Colonic mucosa (tissue), 4 donors: ENCODE measurements around the gene PLEKHG5. TPM values are rescaled to one million over a fixed set of nuclear protein-coding genes. Genes with fewer than 3 reads are reported as not detected.

Experiments used
- DNase-seq: peaks from one replicate; pipeline ENCODE4 v3.0.0-alpha.2; 2020
- H3K27ac ChIP-seq: fragments of 200-600 bp; one replicate; pipeline ENCODE4 v1.8.0; 2021
- H3K27me3 ChIP-seq: fragments of 200-600 bp; one replicate; pipeline ENCODE4 v1.8.0; 2021
- H3K36me3 ChIP-seq: fragments of 200-600 bp; one replicate; pipeline ENCODE4 v1.8.0; 2021
- H3K4me1 ChIP-seq: fragments of 200-600 bp; one replicate; pipeline ENCODE4 v1.8.0; 2021; ENCODE audit warnings: mild to moderate bottlenecking
- H3K4me3 ChIP-seq: fragments of 200-600 bp; one replicate; pipeline ENCODE4 v1.8.0; 2021
- H3K9ac ChIP-seq, 2 donors: one replicate each; pipeline ENCODE4 v1.7.0; 2013; ENCODE audit warnings: control low read depth in 2 of 2, low read depth in 2 of 2, low read length in 2 of 2
- H3K9me3 ChIP-seq: fragments of 200-600 bp; one replicate; pipeline ENCODE4 v1.8.0; 2021
- CTCF ChIP-seq: fragments of 200-600 bp; IDR thresholded peaks from one replicate; pipeline ENCODE4 v1.8.0; 2022; ENCODE audit warnings: antibody characterized with exemption, mild to moderate bottlenecking
- intact Hi-C: fragments of 100-400 bp; cut with DNase I; formaldehyde crosslinking; loops from one replicate; pipeline ENCODE4 v1.14.1; 2022
- total RNA-seq, 2 donors: library from RNA; stranded (reverse); fragmentation: NEBNext Ultra II Directional in 1 of 2; extraction: Animal tissue kit (Norgen Biotek cat#: 25700) in 1 of 2; gene quantifications; one replicate each; pipeline ENCODE4 v1.2.1, GENCODE V29; 2021
- donor health status: healthy.
- donor health status: DM: no; HTN: no; CAD: no.
- donor health status: DM: no; HTN: no; CAD: no.

PLEKHG5 gene
- total RNA-seq, 2 donors from 2014 or later: 13.9 to 19.6 TPM

- no peaks in the 10 kb centered on the region for H3K9me3 ChIP-seq
- TF ChIP-seq CTCF: no peak
- H3K4me3 ChIP-seq: no peak overlapping the region
- H3K27ac ChIP-seq: no peak overlapping the region
- no peaks in the 10 kb centered on the region for H3K36me3 ChIP-seq
- H3K4me1 ChIP-seq: no peaks in the 10 kb centered on the region
- intact Hi-C loops: no loop called here
- no peak for DNase-seq
- H3K27me3 ChIP-seq: no peaks in the 10 kb centered on the region
- no peak overlapping the region for H3K9ac ChIP-seq
Observed at GRCh38 chr1:6467224-6467623, 24.2 kb downstream of the PLEKHG5 start.

- TF ChIP-seq CTCF: no peak
- intact Hi-C loops: no loop called here
Observed at GRCh38 chr1:6466751-6467150, 24.7 kb downstream of the PLEKHG5 start.

GRCh38 chr1:6466023-6466422 is 25.4 kb downstream of the PLEKHG5 start, which contains the start of gene TNFRSF25:
Gene TNFRSF25, minus strand, starts transcription at chr1:6466173. Its CDS starts 66 bp downstream, at chr1:6466107.
- TF ChIP-seq CTCF: no peak
- intact Hi-C loops: no loop called here
- Histone ChIP-seq H3K27ac (peak within 1 kb of the TSS; percentile 31), H3K9ac (peak within 1 kb of the TSS; percentile 31 to 68), H3K9me3 (no peaks in the 10 kb centered on the region), H3K4me3 (peak within 1 kb of the TSS; percentile 33), H3K36me3 (no peaks in the 10 kb centered on the region), H3K4me1 (no peaks in the 10 kb centered on the region), H3K27me3 (no peaks in the 10 kb centered on the region)
- DNase-seq: no peak

More at GRCh38 chr1:6466751-6467150, 24.7 kb downstream of the PLEKHG5 start:
- Histone ChIP-seq H3K4me3 (no peak overlapping the region), H3K27me3 (no peaks in the 10 kb centered on the region), H3K36me3 (no peaks in the 10 kb centered on the region), H3K4me1 (no peaks in the 10 kb centered on the region), H3K9me3 (no peaks in the 10 kb centered on the region), H3K9ac (no peak overlapping the region), H3K27ac (no peak overlapping the region)
- DNase-seq: no peak

GRCh38 chr1:6465461-6466005 is 25.9 kb downstream of the PLEKHG5 start:
- Histone ChIP-seq H3K9me3 (no peaks in the 10 kb centered on the region), H3K9ac (peak overlapping the region; percentile 31 to 68), H3K27ac (peak overlapping the region; percentile 31), H3K27me3 (no peaks in the 10 kb centered on the region), H3K4me3 (peak overlapping the region; percentile 33), H3K36me3 (no peaks in the 10 kb centered on the region), H3K4me1 (no peaks in the 10 kb centered on the region)
- no peak for DNase-seq
- intact Hi-C loops: no loop called here
- no peak for TF ChIP-seq CTCF

- no peak for TF ChIP-seq CTCF
- Histone ChIP-seq H3K4me1 (no peaks in the 10 kb centered on the region), H3K9me3 (no peaks in the 10 kb centered on the region), H3K27ac (no peak overlapping the region), H3K9ac (peak overlapping the region; percentile 31 to 66), H3K36me3 (no peaks in the 10 kb centered on the region), H3K27me3 (no peaks in the 10 kb centered on the region), H3K4me3 (peak overlapping the region; percentile 33)
- intact Hi-C loops: no loop called here
- DNase-seq: no peak
Observed at GRCh38 chr1:6464915-6465314, 26.6 kb downstream of the PLEKHG5 start.
